Lower lobe of right lung (tissue), 2 donors: ENCODE measurements around the gene MACROD2. TPM values are rescaled to one million over a fixed set of nuclear protein-coding genes. Genes with fewer than 3 reads are reported as not detected.

Experiments
- ATAC-seq, 2 donors: fragments of 200-7000 bp; cut with Tn5 transposase; one replicate each; pipeline ENCODE4 v1.9.1; 2020 to 2022; ENCODE audit warnings: mild to moderate bottlenecking in 2 of 2, moderate library complexity in 2 of 2
- DNase-seq: peaks from one replicate; pipeline ENCODE4 v3.0.0-alpha.2; 2020
- H3K27ac ChIP-seq: fragments of 200-600 bp; one replicate; pipeline ENCODE4 v1.8.0; 2022
- H3K27me3 ChIP-seq: fragments of 200-600 bp; one replicate; pipeline ENCODE4 v1.8.0; 2022; ENCODE audit warnings: low read depth
- H3K36me3 ChIP-seq: fragments of 200-600 bp; one replicate; pipeline ENCODE4 v1.8.0; 2022; ENCODE audit warnings: mild to moderate bottlenecking
- H3K4me1 ChIP-seq: fragments of 200-600 bp; one replicate; pipeline ENCODE4 v1.8.0; 2022
- H3K4me3 ChIP-seq: fragments of 200-600 bp; one replicate; pipeline ENCODE4 v1.8.0; 2022; ENCODE audit warnings: mild to moderate bottlenecking
- H3K9me3 ChIP-seq: fragments of 200-600 bp; one replicate; pipeline ENCODE4 v1.8.0; 2022
- intact Hi-C: fragments of 100-400 bp; cut with DNase I; formaldehyde crosslinking; loops from one replicate; pipeline ENCODE4 v1.11.0; 2022
- total RNA-seq: library from RNA; stranded (reverse); fragmentation: NEBNext Ultra II Directional; extraction: Animal tissue kit (Norgen Biotek cat#: 25700); gene quantifications from one replicate; pipeline ENCODE4 v1.2.1, GENCODE V29; 2021
- TF ChIP-seq, protein P1 (sequence below): fragments of 200-600 bp; IDR thresholded peaks from one replicate; pipeline ENCODE4 v1.8.0; 2022; ENCODE audit warnings: antibody characterized with exemption, mild to moderate bottlenecking
- donor health status: DM: no; HTN: yes; CAD: no; lungs with severe emphysema.

MACROD2 gene
- total RNA-seq, 1 donor from 2014 or later, result 73.0 TPM

DNA sequence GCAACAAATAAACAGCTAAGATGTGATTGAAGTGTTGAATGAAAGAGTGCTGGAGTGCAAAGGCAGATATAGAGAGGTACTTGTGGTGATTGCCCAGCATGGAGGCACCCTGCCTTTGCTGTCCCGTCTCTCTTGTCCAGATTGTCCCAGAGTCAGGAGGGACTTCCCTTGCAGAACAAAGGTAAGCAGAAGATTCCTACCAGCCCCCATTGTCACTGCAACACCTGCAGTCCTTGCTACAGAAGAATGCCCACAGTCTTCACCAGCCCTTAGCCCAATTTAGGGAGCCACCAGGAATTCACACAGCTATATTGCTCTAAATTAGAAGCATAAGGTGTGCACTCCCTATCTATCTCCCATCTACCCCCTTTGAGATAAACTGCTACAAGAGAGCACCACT lies 2086.1 kb downstream of the MACROD2 start:
- H3K4me1 ChIP-seq, result no peaks in the 10 kb centered on the region

DNA sequence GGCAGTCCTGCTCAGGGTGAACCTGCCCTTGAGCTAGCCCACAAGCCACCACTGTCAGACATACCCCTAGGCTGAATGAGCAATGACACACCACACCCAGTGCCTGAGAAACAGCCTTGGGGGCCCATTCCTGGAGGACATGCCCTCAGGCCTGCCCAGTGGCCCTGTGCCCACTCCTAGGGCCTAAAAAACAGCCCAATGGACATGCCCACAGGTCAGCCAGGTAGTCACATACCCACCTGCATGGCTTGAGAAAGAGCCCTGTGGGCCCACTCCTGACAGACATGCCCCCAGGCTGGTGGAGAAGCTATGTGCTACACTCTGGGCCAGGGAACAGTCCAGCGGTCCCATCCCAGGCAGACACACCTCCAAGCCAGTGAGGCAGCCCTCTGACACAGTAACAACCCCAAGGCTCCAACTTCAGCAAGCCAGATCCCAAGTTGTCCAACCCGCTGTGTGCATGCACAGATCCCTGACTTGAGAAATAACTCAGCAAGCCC lies 2086.8 kb downstream of the MACROD2 start:
- peak in 1 of 2 donors; percentile 37 for ATAC-seq
- H3K9me3 ChIP-seq, result peaks cover 6% of the 10 kb centered on the region

More for the DNA sequence above, 2086.1 kb downstream of the MACROD2 start:
- no peaks in the 10 kb centered on the region for H3K36me3 ChIP-seq
- TF ChIP-seq, protein P1, sequence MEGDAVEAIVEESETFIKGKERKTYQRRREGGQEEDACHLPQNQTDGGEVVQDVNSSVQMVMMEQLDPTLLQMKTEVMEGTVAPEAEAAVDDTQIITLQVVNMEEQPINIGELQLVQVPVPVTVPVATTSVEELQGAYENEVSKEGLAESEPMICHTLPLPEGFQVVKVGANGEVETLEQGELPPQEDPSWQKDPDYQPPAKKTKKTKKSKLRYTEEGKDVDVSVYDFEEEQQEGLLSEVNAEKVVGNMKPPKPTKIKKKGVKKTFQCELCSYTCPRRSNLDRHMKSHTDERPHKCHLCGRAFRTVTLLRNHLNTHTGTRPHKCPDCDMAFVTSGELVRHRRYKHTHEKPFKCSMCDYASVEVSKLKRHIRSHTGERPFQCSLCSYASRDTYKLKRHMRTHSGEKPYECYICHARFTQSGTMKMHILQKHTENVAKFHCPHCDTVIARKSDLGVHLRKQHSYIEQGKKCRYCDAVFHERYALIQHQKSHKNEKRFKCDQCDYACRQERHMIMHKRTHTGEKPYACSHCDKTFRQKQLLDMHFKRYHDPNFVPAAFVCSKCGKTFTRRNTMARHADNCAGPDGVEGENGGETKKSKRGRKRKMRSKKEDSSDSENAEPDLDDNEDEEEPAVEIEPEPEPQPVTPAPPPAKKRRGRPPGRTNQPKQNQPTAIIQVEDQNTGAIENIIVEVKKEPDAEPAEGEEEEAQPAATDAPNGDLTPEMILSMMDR, result no peak
- H3K27me3 ChIP-seq, result no peaks in the 10 kb centered on the region
- no peak for DNase-seq
- ATAC-seq, result no peak
- no peak overlapping the region for H3K4me3 ChIP-seq
- intact Hi-C loops, result no loop called here
- no peak overlapping the region for H3K27ac ChIP-seq
- H3K9me3 ChIP-seq, result peaks cover 6% of the 10 kb centered on the region

DNA sequence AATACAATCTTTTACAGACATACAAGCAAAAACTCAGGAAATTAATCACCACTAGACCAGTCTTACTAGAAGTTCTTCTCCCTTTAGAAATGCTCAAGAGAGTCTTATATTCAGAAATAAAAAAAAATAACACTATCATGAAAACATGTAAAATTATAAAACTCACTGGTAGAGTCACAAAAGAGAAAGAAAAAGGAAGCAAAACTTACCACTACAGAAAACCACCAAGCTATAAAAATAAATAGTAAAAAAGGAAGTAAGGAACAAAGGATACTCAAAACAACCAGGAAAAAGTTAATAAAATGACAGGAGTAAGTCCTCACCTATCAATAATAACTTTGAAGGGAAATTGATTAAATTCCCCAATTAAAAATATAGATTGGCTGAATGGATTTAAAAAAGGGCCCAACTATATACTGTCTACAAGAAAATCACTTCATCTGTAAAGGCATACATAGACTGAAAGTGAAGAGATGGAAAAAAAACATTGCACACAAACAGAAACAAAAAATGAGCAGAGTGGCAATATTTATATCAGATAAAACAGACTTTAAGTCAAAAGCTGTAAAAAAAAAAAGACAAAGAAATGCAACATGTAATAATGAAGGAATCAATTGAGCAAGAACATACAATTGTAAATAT lies 2088.4 kb downstream of the MACROD2 start:
- Histone ChIP-seq H3K4me3 (no peak overlapping the region), H3K9me3 (peaks cover 6% of the 10 kb centered on the region), H3K27me3 (no peaks in the 10 kb centered on the region), H3K27ac (no peak overlapping the region), H3K4me1 (no peaks in the 10 kb centered on the region), H3K36me3 (no peaks in the 10 kb centered on the region)
- DNase-seq (no peak), ATAC-seq (no peak)
- TF ChIP-seq, protein P1, result no peak
- intact Hi-C loops, result no loop called here

More for the DNA sequence above, 2086.8 kb downstream of the MACROD2 start:
- Histone ChIP-seq H3K4me1 (no peaks in the 10 kb centered on the region), H3K27me3 (no peaks in the 10 kb centered on the region), H3K36me3 (no peaks in the 10 kb centered on the region), H3K27ac (no peak overlapping the region), H3K4me3 (no peak overlapping the region)
- intact Hi-C loops, result no loop called here
- TF ChIP-seq, protein P1, result no peak
- DNase-seq, result no peak

- no peak for DNase-seq
Measured at GRCh38 chr20:16095226-16095625, 2099.9 kb downstream of the MACROD2 start.

GRCh38 chr20:16096756-16097326 lies 2101.5 kb downstream of the MACROD2 start:
- intact Hi-C loops, result no loop called here
- Histone ChIP-seq H3K27me3 (no peaks in the 10 kb centered on the region), H3K36me3 (no peaks in the 10 kb centered on the region), H3K9me3 (no peaks in the 10 kb centered on the region), H3K4me3 (no peak overlapping the region), H3K4me1 (peaks cover 12% of the 10 kb centered on the region), H3K27ac (no peak overlapping the region)
- no peak for ATAC-seq
- TF ChIP-seq, protein P1, result no peak
- DNase-seq, result no peak

More at GRCh38 chr20:16095226-16095625, 2099.9 kb downstream of the MACROD2 start:
- no peak overlapping the region for H3K27ac ChIP-seq
- H3K4me3 ChIP-seq, result no peak overlapping the region
- ATAC-seq, result no peak
- intact Hi-C loops, result no loop called here
- H3K36me3 ChIP-seq, result no peaks in the 10 kb centered on the region
- TF ChIP-seq, protein P1, result no peak
- peaks cover 12% of the 10 kb centered on the region for H3K4me1 ChIP-seq
- H3K27me3 ChIP-seq, result no peaks in the 10 kb centered on the region
- peaks cover 4% of the 10 kb centered on the region for H3K9me3 ChIP-seq
